Stimulated activated CD8-positive, alpha-beta memory T cell treated with anti-CD3 and anti-CD28 coated beads, Interleukin-15, amount 100 ng/mL, for 48 hours (primary cell): ENCODE measurements around the gene KLF11.
A peak's percentile ranks its signal among the peaks of the same experiment; 100 is the strongest.

Source experiments
- DNase-seq, 2 donors: peaks; one replicate each; pipeline ENCODE4 v3.0.0-alpha.2; 2020; ENCODE audit warnings: low read depth in 2 of 2

Gene KLF11

DNA sequence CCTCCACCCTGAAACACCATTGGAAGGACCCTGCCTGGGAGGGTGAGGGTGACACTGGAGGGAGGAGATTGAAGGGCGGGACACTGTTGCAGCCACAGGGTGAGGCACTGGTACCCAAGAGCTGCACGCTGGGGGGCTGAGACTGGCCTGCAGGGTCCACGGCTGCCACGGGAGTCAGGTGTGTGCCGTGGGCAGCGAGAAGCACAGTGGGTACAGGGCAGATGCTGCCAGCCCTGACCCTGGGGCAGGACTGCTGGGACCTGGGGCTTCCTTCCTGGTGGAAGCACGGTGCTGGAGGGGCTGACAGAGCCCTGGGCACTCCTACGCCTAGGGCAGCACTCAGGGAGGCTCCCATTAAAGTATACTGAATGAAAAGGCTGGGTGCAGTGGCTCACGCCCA, 20.2 kb downstream of the KLF11 start:
- DNase-seq = no peak

DNA sequence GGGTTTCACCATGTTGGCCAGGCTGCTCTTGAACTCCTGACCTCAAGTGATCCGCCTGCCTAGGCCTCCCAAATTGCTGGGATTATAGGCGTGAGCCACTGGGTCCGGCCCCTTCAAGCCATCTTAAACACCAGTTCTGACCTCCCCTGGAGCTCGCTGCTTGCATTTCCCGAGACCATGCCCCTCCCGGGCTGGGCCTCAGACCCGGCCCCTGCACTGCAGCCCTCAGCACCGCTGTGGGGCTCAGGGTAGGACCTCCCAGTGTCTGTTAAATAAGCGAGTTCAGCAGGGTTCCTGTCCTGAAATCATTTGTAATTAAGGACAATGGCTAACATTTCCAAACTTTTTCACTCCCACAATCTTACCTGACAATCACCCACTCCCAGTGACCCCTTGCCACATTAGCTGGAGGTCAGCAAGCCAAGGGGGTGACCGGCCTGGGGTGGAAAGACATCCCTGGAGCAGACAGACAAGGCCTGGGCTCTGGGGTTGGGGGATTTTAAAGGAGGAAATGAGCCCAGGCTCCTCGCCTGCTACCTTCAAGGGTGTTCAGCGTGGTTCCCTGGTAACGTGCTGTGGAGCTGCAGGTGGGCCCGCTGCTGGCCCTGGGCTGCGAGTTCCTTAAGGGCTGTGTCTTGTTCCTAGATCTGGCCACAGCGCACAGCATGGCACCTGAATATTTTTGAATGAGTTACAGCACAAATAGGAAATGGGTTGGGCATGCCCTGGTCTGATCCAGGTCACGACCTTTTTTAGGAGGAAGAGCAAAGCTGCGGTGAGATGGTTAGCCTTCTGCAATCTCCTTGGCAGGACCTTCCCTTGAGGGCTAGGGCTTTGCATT, 21.8 kb downstream of the KLF11 start:
- DNase-seq = no peak

- no peak for DNase-seq
Measured at GRCh38 chr2:10065773-10066055, 22.4 kb downstream of the KLF11 start.

GRCh38 chr2:10067330-10067729, 24.0 kb downstream of the KLF11 start:
- DNase-seq = no peak

GRCh38 chr2:10067881-10068280, 24.5 kb downstream of the KLF11 start:
- DNase-seq = no peak

- DNase-seq = no peak
Measured at GRCh38 chr2:10071176-10071575, 27.8 kb downstream of the KLF11 start.

GRCh38 chr2:10071595-10071994, 28.2 kb downstream of the KLF11 start:
- DNase-seq = no peak

GRCh38 chr2:10072656-10073480, 29.5 kb downstream of the KLF11 start:
- DNase-seq = peak; percentile 46 to 59

- no peak for DNase-seq
Measured at GRCh38 chr2:10073706-10074105, 30.4 kb downstream of the KLF11 start.

DNA sequence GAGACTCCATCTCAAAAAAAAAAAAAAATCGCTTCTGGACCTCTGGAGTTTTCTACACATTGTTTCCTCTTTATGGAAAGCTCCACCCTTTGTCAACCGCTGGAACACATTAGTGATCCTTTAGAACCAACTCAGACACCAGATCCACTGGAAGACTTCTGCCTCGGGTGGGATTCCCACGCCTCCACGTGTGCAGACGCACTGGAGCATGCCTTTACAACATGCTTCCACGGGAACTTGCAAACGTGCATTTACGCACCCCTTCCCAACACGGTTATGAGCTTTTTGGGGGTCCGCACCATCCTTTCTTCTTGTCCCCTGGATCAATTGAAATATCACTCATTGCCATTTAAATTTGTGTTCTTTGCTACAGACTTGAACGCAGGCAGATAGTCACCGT, 31.8 kb downstream of the KLF11 start:
- DNase-seq = no peak

DNA sequence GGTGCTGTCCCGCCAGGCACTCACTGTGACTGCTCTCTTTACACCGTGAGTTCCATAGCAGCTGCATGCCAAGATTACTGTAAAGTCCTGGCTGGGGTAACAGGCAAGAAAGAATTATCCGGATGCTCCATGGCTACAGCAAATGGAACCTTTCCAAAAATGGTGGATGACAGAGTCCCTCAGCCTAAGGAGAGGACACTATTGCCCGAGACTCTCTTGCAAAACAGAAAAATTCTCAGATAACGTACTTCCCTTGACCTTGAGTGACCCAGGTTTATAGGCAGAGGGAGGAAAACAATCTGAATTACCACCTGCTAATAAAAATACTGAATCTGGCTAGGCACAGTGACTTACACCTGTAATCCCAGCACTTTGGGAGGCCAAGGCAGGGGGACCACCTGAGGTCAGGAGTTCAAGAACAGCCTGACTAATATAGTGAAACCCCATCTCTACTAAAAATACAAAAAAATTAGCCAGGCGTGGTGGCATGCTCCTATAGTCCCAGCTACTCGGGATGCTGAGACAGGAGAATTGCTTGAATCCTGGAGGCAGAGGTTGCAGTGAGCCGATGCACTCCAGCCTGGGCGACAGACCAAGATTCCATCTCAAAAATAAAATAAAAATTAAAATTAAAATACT, 32.3 kb downstream of the KLF11 start:
- no peak for DNase-seq

DNA sequence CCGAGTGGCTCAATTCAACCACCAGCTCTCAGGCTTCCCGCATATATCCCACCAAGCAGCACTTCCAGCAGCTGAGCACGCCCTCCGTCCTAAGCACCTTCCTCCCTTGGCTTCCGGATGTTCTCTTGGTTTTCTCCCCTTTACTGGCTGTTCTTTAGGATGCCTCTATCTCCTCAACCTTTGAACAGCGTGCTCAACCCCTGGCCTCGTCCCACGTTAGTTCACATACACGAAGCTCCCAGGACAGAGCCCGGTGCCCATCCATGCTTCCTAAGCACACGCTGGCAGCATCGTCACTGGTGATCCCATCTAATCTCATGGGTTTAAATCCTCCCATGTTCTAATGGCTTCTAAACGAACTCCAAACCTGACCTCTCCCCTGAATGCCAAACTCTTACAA, 33.2 kb downstream of the KLF11 start:
- no peak for DNase-seq

GRCh38 chr2:10076988-10077527, 33.7 kb downstream of the KLF11 start:
- DNase-seq = no peak

DNA sequence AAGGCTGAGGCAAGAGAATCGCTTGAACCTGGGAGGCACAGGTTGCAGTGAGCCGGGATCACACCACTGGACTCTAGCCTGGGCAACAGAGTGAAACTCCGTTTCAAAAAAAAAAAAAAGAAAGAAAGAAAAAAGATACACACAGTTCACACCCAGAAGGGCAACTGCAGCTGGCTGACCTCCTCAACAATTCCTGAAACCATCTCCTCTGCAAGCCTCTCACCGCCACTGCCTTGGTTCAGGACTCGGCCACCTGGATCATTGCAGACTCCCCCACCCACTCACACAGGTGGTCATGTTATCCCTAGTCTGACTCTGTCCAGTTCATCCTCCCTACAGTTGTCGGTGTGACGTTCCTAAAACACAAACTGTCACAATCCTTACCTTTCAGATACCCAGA, 34.7 kb downstream of the KLF11 start:
- DNase-seq = no peak

DNA sequence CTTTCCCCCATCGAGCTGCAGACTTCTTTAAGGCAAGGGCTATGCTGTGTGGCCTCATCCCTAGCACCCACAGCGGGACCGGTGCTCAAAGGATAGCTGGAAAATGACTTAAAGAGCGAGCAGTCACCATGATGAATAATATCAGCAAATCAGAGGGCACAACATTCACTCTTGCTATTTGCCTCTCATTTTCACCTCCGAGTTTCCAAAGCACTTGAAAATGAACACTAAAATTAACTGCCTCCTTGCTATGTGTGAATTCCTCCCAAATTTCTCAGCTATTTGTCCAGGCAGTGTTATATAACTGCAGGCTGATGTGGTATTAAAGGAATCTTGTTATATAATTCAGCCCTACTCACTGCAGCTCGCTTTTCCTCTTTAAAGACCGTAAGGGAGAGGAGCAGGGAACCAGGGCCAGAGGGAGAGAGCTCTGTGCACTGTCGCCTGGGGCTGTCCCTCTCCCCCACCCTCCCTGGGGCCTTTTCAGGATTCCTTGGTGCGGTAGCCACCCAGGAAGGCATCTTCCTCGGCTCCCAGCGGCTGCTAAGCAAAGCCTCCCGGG, 35.4 kb downstream of the KLF11 start:
- DNase-seq = no peak

- no peak for DNase-seq
Measured at GRCh38 chr2:10079266-10079869, 36.0 kb downstream of the KLF11 start.

DNA sequence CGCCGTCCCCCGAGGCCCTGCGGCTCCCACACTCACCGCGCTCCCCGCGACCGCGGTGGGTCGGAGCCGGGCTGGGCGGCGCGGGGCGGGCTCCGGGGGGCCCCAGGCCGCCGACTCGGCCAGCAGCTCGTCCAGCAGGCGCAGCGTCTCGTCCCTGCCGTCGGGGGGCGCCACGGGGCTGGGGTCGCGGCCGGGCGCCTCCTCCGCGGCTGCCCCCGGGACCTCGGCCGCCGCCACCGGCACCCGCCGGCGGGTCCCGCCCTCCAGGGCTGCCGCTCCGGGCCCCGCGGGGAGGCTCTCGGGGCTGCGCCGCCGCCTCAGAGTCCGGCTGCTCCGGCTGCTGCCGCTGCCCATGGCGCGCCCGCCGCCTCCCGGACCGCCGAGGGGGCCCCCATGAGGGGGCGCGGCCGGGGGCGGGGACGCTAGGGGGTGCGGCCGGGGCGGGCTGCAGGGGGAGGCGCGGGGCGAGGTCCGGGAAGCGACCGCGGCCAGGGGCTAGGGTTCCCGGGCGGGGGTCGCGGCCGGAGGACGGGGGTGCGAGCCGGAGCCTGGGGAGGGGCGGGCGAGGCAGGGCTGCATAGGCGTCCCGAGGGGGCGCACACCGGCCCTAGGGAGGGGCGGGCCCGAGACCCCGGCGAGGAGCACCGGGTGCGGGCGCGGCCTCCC, 36.7 kb downstream of the KLF11 start, which contains the start of gene CYS1:
Gene CYS1 (minus strand): TSS at position 542 of the 666 bp plus-strand sequence. CDS start 188 bp downstream, at position 354.
- no peak for DNase-seq

DNA sequence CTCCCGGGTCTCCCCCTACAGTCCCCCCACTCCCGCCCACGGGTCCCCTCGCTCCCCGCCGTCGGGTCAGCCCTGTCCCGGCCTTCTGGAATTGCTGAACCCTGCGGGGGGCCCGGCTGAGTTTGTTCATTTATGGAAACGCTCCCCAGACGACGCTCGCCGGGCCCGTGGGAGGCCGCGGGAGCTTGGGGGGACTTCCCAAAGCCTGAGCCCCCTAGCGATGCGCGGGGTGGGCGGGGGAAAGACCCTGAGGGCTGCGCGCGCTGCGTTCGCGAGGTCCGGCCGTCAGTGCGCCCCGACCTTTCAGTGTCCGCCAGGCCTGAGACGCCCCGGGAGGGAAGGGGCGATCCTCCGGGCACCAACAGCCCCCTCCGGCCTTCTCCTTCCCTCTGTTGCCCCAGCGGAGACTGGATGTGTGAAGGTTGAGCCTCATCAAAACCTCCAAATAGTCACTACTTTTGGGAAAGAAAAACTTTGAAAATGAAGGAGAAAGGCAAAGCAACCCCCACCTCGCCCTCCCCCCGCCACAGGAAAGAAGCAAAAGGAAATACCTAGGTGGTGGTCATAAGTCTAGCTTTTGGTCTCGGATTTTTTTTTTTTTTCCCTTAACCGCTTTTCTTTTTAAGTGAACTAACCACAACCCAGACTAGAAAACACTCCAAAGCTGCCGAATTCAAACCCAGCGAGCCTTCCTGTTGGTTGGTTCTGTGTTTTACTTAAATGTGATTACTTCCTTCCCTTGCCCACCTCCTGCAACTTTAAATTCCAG, 37.4 kb downstream of the KLF11 start:
- DNase-seq = no peak

DNA sequence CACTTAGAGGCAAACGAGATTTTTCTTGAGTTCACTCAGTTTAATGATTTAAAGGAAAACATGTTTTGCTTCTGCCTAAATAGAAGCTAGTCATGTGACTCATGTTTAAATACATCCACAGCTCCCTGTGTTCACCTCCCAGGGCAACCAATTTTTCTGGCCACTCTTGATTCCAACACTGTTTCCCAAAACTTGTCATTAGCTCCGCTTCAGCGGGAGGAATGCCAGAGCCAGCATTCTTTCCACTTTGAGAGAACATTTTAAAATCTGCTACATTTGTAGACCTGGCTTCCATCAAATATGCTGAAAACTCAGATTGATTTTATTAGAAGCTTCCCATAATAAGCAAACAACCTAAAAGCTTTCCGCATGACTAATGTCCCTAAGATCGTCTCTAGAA, 39.7 kb downstream of the KLF11 start:
- no peak for DNase-seq

GRCh38 chr2:10083692-10084211, 40.4 kb downstream of the KLF11 start:
- no peak for DNase-seq
